ENCODE measurements around the gene PDZRN4.
"Not testable (repeated sequence)": the region's sequence is repeated elsewhere in the genome, so short reads cannot be mapped to it uniquely, and the experiment has no call there.

DNA sequence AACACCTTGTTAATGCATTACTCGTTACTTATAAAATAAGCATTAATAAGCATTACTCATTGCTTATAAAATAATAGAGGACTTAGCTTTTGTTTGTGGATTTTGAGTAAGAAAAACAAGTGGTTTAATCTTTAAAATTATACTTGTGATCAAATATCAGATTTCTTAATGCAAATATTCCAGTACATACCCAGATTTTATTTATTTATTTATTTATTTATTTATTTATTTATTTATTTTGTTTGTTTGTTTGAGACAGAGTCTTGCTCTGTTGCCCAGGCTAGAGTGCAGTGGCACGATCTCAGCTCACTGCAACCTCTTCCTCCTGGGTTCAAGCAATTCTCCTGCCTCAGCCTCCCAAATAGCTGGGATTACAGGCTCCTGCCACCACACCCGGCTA is 3.4 kb downstream of the PDZRN4 start:
- not testable (repeated sequence) for TF ChIP-seq POLR2AphosphoS5, POLR2A, CTCF (IDR thresholded peaks at IDR 0.05)

All from stomach (tissue), 4 donors.